ENCODE results near the gene CDK5RAP2.

Gene CDK5RAP2

GRCh38 chr9:120438111-120438510, 141.9 kb downstream of the CDK5RAP2 start:
- no peak for TF ChIP-seq POLR2AphosphoS5 (IDR thresholded peaks at IDR 0.05; ENCODE audit: low read depth, low read length)
- TF ChIP-seq SIN3A (IDR thresholded peaks at IDR 0.05; ENCODE audit: borderline replicate concordance, insufficient read depth, low read length): no peak
- no peak for TF ChIP-seq TAF1 (IDR thresholded peaks at IDR 0.05; ENCODE audit: borderline replicate concordance, insufficient read depth, low read length)
- TF ChIP-seq REST (IDR thresholded peaks at IDR 0.05; ENCODE audit: insufficient read depth in 1 of 2, low read depth in 2 of 2, low read length in 2 of 2): no peak
- no peak for TF ChIP-seq FOXP2 (optimal IDR thresholded peaks at IDR 0.05; ENCODE audit: borderline replicate concordance, extremely low read depth, extremely low read length, insufficient read depth)

GRCh38 chr9:120436983-120437475, 142.9 kb downstream of the CDK5RAP2 start:
- TF ChIP-seq REST (IDR thresholded peaks at IDR 0.05; ENCODE audit: insufficient read depth in 1 of 2, low read depth in 2 of 2, low read length in 2 of 2): no peak
- TF ChIP-seq FOXP2 (optimal IDR thresholded peaks at IDR 0.05; ENCODE audit: borderline replicate concordance, extremely low read depth, extremely low read length, insufficient read depth): no peak
- no peak for TF ChIP-seq SIN3A (IDR thresholded peaks at IDR 0.05; ENCODE audit: borderline replicate concordance, insufficient read depth, low read length)
- no peak for TF ChIP-seq TAF1 (IDR thresholded peaks at IDR 0.05; ENCODE audit: borderline replicate concordance, insufficient read depth, low read length)
- no peak for TF ChIP-seq POLR2AphosphoS5 (IDR thresholded peaks at IDR 0.05; ENCODE audit: low read depth, low read length)

- TF ChIP-seq TAF1 (IDR thresholded peaks at IDR 0.05; ENCODE audit: borderline replicate concordance, insufficient read depth, low read length) (no peak), FOXP2 (optimal IDR thresholded peaks at IDR 0.05; ENCODE audit: borderline replicate concordance, extremely low read depth, extremely low read length, insufficient read depth) (no peak), POLR2AphosphoS5 (IDR thresholded peaks at IDR 0.05; ENCODE audit: low read depth, low read length) (no peak), REST (IDR thresholded peaks at IDR 0.05; ENCODE audit: insufficient read depth in 1 of 2, low read depth in 2 of 2, low read length in 2 of 2) (no peak)
Observed at GRCh38 chr9:120436446-120436845, 143.5 kb downstream of the CDK5RAP2 start.

- TF ChIP-seq POLR2AphosphoS5 (IDR thresholded peaks at IDR 0.05; ENCODE audit: low read depth, low read length) (no peak), TAF1 (IDR thresholded peaks at IDR 0.05; ENCODE audit: borderline replicate concordance, insufficient read depth, low read length) (no peak), FOXP2 (optimal IDR thresholded peaks at IDR 0.05; ENCODE audit: borderline replicate concordance, extremely low read depth, extremely low read length, insufficient read depth) (no peak), SIN3A (IDR thresholded peaks at IDR 0.05; ENCODE audit: borderline replicate concordance, insufficient read depth, low read length) (no peak), REST (IDR thresholded peaks at IDR 0.05; ENCODE audit: insufficient read depth in 1 of 2, low read depth in 2 of 2, low read length in 2 of 2) (no peak)
Observed at GRCh38 chr9:120435091-120435490, 144.9 kb downstream of the CDK5RAP2 start.

- TF ChIP-seq SIN3A (IDR thresholded peaks at IDR 0.05; ENCODE audit: borderline replicate concordance, insufficient read depth, low read length): no peak
- no peak for TF ChIP-seq TAF1 (IDR thresholded peaks at IDR 0.05; ENCODE audit: borderline replicate concordance, insufficient read depth, low read length)
- TF ChIP-seq POLR2AphosphoS5 (IDR thresholded peaks at IDR 0.05; ENCODE audit: low read depth, low read length): no peak
- no peak for TF ChIP-seq FOXP2 (optimal IDR thresholded peaks at IDR 0.05; ENCODE audit: borderline replicate concordance, extremely low read depth, extremely low read length, insufficient read depth)
Observed at GRCh38 chr9:120434532-120434931, 145.4 kb downstream of the CDK5RAP2 start.

Measured in PFSK-1 (cell line).